Transverse colon (tissue), 4 donors: ENCODE results near the gene PROM2. TPM values are rescaled to one million over a fixed set of nuclear protein-coding genes. Genes with fewer than 3 reads are reported as not detected.

Experiments used
- DNase-seq: peaks from one replicate; pipeline ENCODE4 v3.0.0-alpha.2; 2019
- H3K27ac ChIP-seq, 4 donors: fragments of 200-600 bp; sonication (generic); 2 replicates each; pipeline ENCODE4 v1.5.1; 2016 to 2018; ENCODE audit warnings: inconsistent platforms in 4 of 4
- H3K27me3 ChIP-seq: fragments of 200-600 bp; sonication (generic); 2 replicates; pipeline ENCODE4 v1.5.1; 2017; ENCODE audit warnings: inconsistent platforms
- H3K36me3 ChIP-seq, 4 donors: fragments of 200-600 bp; sonication (generic); 2 replicates each; pipeline ENCODE4 v1.5.1; 2017 to 2019; ENCODE audit warnings: inconsistent platforms in 4 of 4
- H3K4me1 ChIP-seq, 4 donors: fragments of 200-600 bp; sonication (generic); 2 replicates each; pipeline ENCODE4 v1.5.1; 2017 to 2020; ENCODE audit warnings: inconsistent platforms in 4 of 4
- H3K4me3 ChIP-seq, 4 donors: fragments of 200-600 bp; sonication (generic); 1 replicate in 1 of 4; 2 replicates in 3 of 4; pipeline versions ENCODE4 v1.5.1 to v1.6.1; 2017 to 2019; ENCODE audit warnings: inconsistent platforms in 4 of 4
- H3K9me3 ChIP-seq, 2 donors: fragments of 200-600 bp; sonication (generic); 2 replicates each; pipeline ENCODE4 v1.5.1; 2017 to 2019; ENCODE audit warnings: inconsistent platforms in 2 of 2
- CTCF ChIP-seq, 5 experiments: fragments of 200-600 bp in 3 of 5; fragments of 450-650 bp in 2 of 5; sonication (generic) in 3 of 5; IDR thresholded peaks; 1 replicate in 2 of 5; 2 replicates in 3 of 5; pipeline ENCODE4 v1.5.1; 2016 to 2017; ENCODE audit warnings: antibody characterized with exemption in 5 of 5, inconsistent platforms in 3 of 5, mild to moderate bottlenecking in 2 of 5, moderate library complexity in 1 of 5
- EP300 ChIP-seq: sonication (generic); formaldehyde crosslinking; IDR thresholded peaks from one replicate; pipeline ENCODE4 v1.6.1; 2017; ENCODE audit warnings: antibody characterized with exemption, low read depth
- POLR2A ChIP-seq: fragments of 450-650 bp; IDR thresholded peaks from one replicate; pipeline ENCODE4 v1.6.1; 2016; ENCODE audit warnings: antibody characterized with exemption, mild to moderate bottlenecking, moderate library complexity
- POLR2AphosphoS5 ChIP-seq, 3 donors: sonication (generic); formaldehyde crosslinking; IDR thresholded peaks; one replicate each; pipeline ENCODE4 v1.6.1; 2016; ENCODE audit warnings: antibody characterized with exemption in 3 of 3
- WGBS, 2 donors: methylation state at CpG; one replicate each; pipeline ENCODE4 v1.1.5; 2018; ENCODE audit warnings: low coverage in 1 of 2; 5-methylcytosine and 5-hydroxymethylcytosine counted together
- in situ Hi-C, 4 donors: fragments of 200-750 bp; cut with MboI; loops; one replicate each; pipeline versions ENCODE4 v1.15.0 to v1.15.1; 2017; ENCODE audit warnings: low sequenced_read_pairs in 3 of 4, low pct_ligation_motif_present in 1 of 4, low pct_unique_long_range_greater_than_20kb in 1 of 4
- intact Hi-C: fragments of 100-400 bp; cut with DNase I; formaldehyde crosslinking; loops from one replicate; pipeline ENCODE4 v1.15.1; 2023; ENCODE audit warnings: low total_unique reads
- total RNA-seq, 4 donors: library from RNA; depleted of rRNA; stranded (reverse); fragments of >200 nt; gene quantifications; one replicate each; pipeline ENCODE4 v1.1.0, GENCODE V29; 2016

The PROM2 gene
- total RNA-seq, 4 donors from 2014 or later: 20.2 to 46.6 (median 28.6) TPM

DNA sequence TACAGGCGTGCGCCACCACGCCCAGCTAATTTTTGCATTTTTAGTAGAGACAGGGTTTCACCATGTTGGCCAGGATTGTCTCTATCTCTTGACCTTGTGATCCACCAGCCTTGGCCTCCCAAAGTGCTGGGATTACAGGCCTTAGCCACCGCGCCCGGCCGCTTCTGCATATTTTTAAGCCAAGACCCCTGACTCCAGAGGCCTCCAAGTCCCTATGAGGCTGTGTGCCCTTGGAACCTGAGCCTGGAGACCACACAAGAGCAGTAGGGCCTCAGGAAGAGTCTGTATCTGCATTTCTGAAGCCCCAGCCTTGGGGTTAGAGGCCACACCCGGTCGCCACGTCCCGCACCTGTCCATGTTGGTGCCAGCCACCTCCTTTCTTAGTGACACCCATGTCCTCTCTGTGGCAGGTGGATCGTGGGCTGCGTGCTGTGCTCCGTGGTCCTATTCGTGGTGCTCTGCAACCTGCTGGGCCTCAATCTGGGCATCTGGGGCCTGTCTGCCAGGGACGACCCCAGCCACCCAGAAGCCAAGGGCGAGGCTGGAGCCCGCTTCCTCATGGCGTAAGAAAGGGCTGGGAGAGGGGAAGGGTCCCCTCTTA lies 5.3 kb downstream of the PROM2 start:
- Histone ChIP-seq H3K27me3 (no peaks in the 10 kb centered on the region), H3K4me1 (peaks cover 0 to 23% (median 20%) of the 10 kb centered on the region in 4 donors), H3K36me3 (no peaks in the 10 kb centered on the region), H3K9me3 (no peaks in the 10 kb centered on the region), H3K27ac (no peak overlapping the region), H3K4me3 (no peak overlapping the region)
- WGBS, 2 donors: 91 to 100% methylated on average over 2 to 19 of the region's 19 CpGs
- DNase-seq: no peak
- TF ChIP-seq CTCF (IDR thresholded peaks at IDR 0.05) (no peak), POLR2A (no peak), EP300 (no peak), POLR2AphosphoS5 (IDR thresholded peaks at IDR 0.05) (no peak)
- intact Hi-C loops (no loop called here), in situ Hi-C loops (no loop called here)

DNA sequence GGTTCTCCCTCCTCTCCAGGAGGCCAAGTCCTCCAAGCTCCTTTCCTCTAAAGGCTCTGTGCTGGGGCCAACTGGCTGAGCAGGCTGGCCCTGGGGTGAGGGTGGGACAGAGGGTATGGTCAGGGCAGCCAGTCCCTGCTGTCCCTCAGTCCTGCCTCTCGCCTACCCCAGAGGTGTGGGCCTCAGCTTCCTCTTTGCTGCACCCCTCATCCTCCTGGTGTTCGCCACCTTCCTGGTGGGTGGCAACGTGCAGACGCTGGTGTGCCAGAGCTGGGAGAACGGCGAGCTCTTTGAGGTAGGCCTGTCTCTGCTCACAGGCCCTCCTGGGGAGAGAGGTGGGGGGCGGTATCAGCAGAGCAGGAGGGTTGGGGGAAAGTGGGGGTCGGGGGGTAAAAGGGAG lies 6.8 kb downstream of the PROM2 start:
- Histone ChIP-seq H3K4me1 (peaks cover 0 to 19% (median 15%) of the 10 kb centered on the region in 4 donors), H3K27me3 (no peaks in the 10 kb centered on the region), H3K9me3 (no peaks in the 10 kb centered on the region), H3K4me3 (no peak overlapping the region), H3K36me3 (no peaks in the 10 kb centered on the region), H3K27ac (no peak overlapping the region)
- in situ Hi-C loops: no loop called here
- intact Hi-C loops: no loop called here
- no peak for TF ChIP-seq EP300
- TF ChIP-seq POLR2A: no peak
- TF ChIP-seq POLR2AphosphoS5 (IDR thresholded peaks at IDR 0.05): no peak
- TF ChIP-seq CTCF (IDR thresholded peaks at IDR 0.05): no peak
- DNase-seq: no peak
- WGBS, 2 donors: 88% methylated on average over 8 of the region's 8 CpGs; no CpG with 5 or more reads in 1 of the 2 donors

DNA sequence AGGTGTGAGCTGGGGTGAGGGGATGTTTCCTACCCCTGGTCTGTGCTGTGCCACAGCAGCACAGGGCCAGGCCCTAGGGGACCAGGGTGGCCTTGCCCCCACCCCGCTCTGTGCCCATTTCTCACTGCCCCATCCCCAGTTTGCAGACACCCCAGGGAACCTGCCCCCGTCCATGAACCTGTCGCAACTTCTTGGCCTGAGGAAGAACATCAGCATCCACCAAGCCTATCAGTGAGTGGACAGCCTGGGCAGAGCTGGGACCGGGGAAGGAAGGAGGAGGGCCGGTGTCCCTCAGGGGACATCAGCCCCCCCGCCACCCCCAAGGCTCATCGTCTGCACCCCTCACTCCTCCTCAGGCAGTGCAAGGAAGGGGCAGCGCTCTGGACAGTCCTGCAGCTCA lies 7.5 kb downstream of the PROM2 start:
- no peak for TF ChIP-seq CTCF (IDR thresholded peaks at IDR 0.05)
- no peak for TF ChIP-seq EP300
- no peak for TF ChIP-seq POLR2A
- no peak for TF ChIP-seq POLR2AphosphoS5 (IDR thresholded peaks at IDR 0.05)
- H3K4me3 ChIP-seq: no peak overlapping the region
- in situ Hi-C loops: no loop called here
- H3K9me3 ChIP-seq: no peaks in the 10 kb centered on the region
- no peak for DNase-seq
- intact Hi-C loops: no loop called here
- WGBS, 2 donors: 90% methylated on average over 8 of the region's 8 CpGs; no CpG with 5 or more reads in 1 of the 2 donors
- H3K27me3 ChIP-seq: no peaks in the 10 kb centered on the region
- no peak overlapping the region for H3K27ac ChIP-seq
- no peaks in the 10 kb centered on the region for H3K36me3 ChIP-seq
- H3K4me1 ChIP-seq: peaks cover 0 to 12% (median 9%) of the 10 kb centered on the region in 4 donors

GRCh38 chr2:95282458-95282857 lies 8.2 kb downstream of the PROM2 start:
- Histone ChIP-seq H3K27me3 (no peaks in the 10 kb centered on the region), H3K9me3 (no peaks in the 10 kb centered on the region), H3K4me3 (no peak overlapping the region), H3K36me3 (no peaks in the 10 kb centered on the region), H3K4me1 (peaks cover 0 to 5% (median 2%) of the 10 kb centered on the region in 4 donors), H3K27ac (no peak overlapping the region)
- TF ChIP-seq POLR2A: no peak
- no peak for TF ChIP-seq EP300
- no peak for TF ChIP-seq POLR2AphosphoS5 (IDR thresholded peaks at IDR 0.05)
- no peak for TF ChIP-seq CTCF (IDR thresholded peaks at IDR 0.05)
- intact Hi-C loops: no loop called here
- 47 to 66% methylated on average over 3 of the region's 3 CpGs for WGBS, 2 donors
- in situ Hi-C loops: no loop called here
- DNase-seq: no peak
